ENCODE measurements around the gene PDE7B.
"Not testable (repeated sequence)": the region's sequence is repeated elsewhere in the genome, so short reads cannot be mapped to it uniquely, and the experiment has no call there.

PDE7B gene

DNA sequence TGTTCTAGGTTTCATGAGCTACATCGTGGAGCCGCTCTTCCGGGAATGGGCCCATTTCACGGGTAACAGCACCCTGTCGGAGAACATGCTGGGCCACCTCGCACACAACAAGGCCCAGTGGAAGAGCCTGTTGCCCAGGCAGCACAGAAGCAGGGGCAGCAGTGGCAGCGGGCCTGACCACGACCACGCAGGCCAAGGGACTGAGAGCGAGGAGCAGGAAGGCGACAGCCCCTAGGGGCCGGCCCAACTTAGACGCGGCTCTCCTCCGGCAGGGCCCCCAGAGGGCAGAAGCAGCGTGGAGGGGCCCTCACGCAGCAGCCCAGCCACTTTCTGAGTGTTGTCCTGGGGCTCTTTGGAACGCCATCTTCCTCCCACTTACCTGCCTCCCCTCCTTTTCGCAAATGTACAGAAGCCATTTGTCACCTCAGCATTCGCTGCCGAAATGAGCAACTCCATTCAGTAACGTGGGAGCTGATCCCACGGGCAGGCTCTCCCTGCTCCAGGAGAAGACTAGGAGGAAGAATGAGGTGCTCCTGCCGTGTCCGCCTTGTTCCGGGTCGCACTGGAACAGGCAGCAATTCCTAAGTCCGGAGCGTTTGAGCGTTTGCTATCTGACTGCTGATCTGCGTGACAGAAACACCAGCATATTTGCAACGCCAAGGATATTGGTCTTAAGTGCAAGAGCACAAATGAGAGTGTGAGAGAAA lies 340.3 kb downstream of the PDE7B start:
- no peak for DNase-seq (ENCODE audit: low spot score)

DNA sequence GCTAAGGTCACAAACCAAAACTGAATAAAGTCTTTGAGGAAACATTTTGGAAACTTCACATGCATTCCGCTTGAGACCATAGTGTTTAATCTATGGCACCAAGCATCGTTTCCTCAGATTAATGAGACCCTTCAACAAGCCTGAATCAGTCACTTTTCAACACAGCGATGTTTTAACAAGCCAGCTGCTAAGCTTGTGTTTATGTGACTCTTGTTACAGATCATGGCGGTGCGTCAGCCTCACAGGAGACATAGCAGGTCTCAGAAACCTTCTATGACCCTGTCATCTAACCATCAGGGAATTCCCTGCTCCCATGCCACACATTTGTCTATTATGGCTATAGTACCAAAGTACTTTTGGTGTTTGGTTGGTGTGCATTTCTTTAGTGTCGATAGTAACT lies 341.4 kb downstream of the PDE7B start:
- DNase-seq (ENCODE audit: low spot score) = no peak

DNA sequence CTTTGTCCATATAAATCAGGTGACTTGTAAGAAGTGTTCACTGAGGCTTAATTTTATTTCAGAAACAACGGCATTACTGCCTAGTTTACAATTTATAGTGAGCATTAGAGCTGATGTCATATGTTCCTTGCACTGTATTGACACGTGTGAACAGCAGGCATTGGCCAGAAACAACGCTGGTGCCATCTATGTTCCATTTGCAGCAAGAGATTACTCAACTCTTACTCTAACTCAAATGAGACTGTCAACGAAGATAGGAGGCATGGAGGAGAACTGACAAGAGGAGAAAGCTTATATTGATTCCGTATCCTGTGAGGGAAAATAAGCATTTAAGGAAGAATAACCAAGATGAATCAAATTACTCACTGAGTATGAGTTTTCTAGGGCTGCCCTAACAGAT lies 350.2 kb downstream of the PDE7B start:
- DNase-seq (ENCODE audit: low spot score) = no peak

DNA sequence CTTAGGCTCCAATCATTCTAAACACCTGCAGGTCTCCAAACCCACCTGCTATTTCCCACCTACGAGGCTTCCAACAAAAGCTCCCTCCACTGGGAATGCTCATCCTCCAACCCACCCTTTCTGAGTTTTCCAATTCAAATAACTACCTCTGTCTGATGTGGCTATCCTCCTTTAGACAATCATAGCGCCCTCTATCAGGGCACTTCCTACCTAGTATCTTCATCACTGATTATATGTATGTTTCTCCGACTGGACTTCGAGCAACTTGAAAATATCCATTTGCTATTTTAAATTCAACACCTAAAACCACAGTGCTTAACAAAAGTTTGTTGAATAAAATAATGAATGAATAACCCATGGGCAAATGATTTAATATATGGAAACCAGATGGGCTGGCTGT lies 357.3 kb downstream of the PDE7B start:
- DNase-seq (ENCODE audit: low spot score) = no peak

DNA sequence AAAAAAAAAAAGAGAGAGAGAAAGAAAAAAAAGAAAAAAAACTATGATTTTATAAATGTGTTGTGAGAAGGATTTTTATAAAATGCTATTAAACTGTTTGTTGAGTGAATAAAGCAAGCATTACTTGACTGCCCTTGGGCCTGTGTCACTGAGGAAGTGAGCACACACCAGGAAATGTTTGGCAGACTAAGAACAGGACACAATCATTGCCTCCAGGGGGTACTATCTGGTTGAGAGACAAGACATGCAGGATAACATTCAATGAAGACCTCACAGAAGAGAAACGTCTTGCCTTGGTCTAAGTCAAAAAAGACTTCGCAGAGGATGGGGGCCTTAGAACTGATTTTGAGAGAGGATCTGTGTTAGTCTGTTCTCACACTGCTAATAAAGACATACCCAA lies 358.0 kb downstream of the PDE7B start:
- DNase-seq (ENCODE audit: low spot score) = no peak

DNA sequence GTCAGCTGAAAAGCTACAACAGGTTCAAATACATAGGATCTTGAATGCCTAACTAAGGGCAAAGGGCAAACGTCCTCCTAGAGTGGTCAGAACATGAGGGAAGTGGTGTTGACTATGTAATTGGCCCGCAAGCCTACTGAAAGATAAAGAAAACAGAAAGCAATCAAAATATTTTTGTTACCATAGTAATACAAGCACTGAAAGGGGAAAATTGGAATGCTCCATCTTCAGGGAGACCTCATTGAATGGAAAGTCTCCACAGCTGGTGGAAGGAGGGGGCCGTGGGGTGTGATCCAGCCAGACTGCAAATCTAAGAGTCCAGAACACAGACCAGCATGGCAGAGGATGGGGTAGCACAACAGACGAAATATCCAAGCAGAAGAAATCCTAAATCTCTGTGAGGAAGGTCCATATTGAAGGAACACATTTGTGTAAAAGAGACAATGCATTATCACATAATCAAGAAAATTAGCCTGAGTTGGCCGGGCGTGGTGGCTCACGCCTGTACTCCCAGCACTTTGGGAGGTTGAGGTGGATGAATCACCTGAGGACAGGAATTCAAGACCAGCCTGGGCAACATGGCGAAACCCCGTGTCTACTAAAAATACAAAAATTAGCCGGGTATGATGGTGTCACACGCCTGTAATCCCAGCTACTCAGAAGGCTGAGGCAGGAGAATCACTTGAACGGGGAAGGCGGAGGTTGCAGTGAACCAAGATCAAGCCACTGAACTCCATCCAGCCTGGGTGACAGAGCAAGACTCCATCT lies 359.1 kb downstream of the PDE7B start:
- DNase-seq (ENCODE audit: low spot score) = no peak

DNA sequence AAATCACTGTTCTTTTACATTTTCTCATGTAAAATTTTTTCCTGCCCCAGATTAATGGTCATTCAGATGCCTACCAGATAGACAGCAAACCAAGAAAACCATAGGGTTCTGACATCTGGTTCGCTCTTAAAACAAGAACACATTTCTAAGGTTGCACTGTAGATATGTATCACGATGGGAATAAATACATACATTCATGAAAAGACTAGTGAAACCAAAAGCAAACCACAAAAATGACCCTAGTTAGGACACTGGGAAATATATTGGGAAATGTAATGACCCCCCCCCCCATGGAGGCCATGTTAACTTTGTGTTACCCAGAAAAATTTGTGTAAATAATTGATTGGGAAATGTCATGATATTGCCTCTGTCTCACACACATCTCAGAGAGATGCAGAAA lies 361.1 kb downstream of the PDE7B start:
- no peak for DNase-seq (ENCODE audit: low spot score)

DNA sequence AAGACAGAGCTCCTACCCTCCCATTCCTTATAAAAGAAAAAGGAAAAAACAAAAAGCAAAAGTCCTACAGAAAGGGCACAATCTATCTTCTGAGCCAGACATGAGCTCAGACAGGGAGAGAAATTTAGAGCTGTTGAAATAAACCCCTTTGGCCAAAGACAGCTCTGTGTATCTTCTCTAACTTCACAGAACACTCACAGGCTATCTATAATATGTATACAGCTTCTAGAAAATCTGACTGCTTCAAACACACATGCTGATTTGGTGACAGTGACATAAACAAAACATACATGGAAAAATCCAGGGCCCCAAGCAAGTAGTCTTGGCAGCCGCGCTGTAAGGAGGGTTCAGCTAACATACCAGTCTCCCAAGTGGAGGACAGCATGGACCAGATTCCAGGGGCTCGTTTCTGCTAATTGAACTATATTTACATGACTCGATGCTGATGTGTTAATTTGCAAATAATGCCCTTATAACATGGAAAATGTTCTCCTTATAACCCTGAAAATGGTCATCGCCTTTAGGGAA lies 361.6 kb downstream of the PDE7B start:
- no peak for DNase-seq (ENCODE audit: low spot score)

DNA sequence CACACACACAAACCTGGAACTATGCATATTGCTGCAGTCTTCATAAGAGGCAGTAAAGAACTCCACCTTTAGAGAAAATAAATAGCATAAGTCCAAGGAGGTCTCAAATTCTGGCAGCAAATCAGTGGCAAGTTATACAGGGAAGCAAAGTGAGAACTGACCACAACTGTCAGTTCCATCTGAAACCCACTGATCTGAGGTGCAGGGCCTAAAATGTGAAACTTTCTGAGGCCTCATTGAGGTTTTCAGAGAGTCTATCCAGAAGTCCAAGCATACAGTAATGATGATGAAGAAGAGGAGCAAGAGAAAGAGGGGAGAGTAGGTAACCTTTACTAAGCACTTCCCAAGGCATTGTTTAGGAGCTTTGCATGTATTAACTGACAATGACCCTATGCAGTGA lies 362.4 kb downstream of the PDE7B start:
- no peak for DNase-seq (ENCODE audit: low spot score)

DNA sequence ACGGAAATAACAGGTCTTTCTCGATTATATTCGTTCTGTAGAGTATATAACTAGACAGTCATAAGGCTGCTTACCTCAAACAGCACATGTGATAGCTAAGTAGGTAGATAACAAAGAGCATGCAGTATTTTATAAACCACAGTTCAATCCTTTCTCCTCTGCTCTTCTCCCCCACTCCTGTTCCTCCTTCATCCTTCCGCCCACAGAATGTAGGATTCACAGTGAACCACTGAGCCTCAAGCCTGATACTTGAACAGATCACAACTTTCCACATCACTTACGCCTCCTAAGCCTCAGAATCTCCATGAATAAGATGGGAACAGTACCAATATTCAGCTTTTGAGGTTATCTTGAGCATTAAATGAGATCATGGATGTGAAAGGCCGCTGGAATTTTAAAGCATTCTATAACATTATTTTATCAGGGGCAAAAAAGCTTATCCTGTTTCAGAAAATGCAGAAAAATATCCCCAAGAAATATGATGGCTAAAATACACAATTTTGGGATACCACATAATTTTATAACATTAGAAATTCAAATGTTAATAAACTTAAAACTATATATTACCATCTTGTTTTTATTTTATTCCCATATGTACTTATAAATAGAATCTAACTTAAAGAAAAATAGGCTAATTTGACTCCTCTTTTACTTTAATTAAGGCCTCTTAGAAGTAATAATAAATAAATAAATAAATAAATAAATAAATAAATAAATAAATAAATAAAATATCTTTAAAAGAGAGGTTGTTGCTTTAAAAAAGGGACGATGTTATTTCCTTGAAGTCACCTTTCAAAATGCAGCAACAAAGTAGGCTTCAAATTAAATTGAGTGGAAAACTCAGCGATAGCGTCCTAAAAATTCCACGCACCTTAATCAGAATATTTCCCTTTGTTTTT lies 365.3 kb downstream of the PDE7B start:
- no peak for DNase-seq (ENCODE audit: low spot score)

DNA sequence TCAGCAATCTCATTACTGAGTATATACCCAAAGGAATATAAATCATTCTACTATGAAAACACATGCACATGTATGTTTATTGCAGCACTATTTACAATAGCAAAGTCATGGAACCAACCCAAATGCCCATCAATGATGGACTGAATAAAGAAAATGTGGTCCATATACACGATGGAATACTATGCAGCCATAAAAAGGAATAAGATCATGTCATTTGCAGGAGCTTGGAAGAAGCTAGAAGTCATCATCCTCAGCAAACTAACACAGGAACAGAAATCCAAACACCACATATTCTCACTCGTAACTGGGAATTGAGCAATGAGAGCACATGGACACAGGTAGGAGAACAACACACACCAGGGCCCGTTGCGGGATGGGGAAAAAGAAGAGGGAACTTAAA lies 373.5 kb downstream of the PDE7B start:
- not testable (repeated sequence) for DNase-seq (ENCODE audit: low spot score)

DNA sequence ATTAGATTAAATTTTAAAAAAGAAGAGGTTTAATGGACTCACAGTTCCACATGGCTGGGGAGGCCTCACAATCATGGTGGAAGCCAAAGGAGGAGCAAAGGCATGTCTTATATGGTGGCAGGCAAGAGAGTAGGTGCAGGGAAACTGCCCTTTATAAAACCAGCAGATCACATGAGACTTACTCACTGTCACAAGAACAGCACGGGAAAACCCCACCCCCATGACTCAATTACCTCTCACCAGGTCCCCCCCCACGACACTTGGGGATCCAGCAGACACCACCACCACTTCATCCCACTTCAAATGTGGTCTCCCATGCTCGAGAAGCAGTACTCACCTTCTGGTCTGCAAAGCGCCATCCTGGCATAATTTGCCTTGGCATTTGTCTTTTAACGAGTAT lies 374.0 kb downstream of the PDE7B start:
- no peak for DNase-seq (ENCODE audit: low spot score)

DNA sequence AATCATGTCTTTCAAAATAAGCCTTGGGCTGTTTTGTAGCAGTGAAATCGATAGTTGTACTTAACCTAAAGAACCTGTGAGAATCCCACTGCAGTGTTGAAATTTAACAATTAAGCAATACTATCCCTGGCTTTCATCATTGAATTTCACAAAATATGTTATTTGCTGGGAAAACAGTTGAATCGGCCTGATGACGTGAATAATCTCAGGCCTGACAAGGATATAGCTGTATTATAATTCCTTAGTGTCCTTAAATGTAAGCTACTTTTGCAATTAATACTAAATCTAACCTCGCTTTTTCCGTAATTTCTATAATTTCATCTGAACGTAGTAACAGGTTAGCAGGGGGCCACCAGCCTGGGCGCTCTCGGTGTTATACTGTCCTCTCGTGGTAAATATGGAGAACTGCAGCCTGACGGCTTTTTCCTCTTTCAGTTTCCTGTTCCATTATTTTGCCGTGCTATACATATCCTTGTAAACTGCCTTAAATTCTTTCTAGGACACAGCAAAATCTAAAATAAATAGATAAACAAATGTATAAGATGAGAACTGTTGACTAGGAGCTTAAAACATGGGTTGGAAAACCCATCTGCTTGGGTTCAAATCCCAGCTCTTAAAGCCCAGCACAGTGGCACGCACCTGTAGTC lies 374.6 kb downstream of the PDE7B start:
- peak; percentile 69 for DNase-seq (ENCODE audit: low spot score)

DNA sequence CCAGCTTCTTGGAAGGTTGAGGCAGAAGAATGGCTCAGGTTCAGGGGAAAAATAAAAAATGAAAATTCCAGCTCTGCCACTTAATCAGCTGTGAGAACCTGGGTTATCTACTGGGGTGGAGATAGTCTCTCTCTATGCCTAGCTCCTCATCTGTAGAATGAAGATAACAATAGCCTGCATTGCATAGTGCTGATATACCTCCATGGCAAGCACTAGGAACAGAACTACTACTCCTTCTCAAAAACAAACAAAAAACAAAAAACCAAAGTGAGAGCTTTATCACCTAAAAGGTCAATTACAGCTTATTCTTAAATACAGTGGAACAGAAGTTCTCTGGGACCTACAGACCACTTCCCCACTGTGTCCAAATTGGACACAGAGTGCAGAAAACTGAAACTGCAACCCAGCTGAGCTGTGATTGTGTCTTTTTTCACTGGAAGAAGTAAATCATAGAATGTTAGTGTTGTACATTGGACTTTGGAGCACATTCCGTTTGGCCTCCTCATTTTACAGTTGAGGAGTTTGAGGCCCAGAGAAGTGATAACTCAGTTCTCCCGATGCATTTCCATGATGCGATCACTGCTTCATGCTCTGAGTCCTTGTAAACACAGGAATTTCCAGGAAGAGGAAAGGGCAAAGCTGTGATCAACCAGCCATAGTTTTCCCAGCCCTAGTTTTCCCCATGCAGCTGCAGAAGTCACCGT lies 375.3 kb downstream of the PDE7B start:
- DNase-seq (ENCODE audit: low spot score) = no peak

DNA sequence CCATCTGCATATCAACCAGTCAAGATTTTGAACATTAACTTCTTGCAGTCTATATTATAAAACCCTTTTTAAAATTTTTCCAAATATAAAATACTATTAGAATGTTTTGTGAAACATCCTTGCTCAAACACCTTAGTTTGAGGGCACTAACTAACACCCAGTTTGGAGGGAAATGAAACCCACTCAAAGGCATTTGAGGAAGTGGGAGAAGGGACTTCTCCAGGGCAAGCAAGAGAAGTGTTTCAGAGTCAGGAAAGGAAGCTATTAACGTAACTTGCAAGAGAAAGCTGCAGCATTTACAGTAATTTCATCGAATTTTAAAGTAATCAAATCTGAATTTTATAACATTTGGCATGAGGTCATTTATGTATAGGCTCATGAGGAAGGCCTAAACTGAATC lies 377.3 kb downstream of the PDE7B start:
- DNase-seq (ENCODE audit: low spot score) = no peak

DNA sequence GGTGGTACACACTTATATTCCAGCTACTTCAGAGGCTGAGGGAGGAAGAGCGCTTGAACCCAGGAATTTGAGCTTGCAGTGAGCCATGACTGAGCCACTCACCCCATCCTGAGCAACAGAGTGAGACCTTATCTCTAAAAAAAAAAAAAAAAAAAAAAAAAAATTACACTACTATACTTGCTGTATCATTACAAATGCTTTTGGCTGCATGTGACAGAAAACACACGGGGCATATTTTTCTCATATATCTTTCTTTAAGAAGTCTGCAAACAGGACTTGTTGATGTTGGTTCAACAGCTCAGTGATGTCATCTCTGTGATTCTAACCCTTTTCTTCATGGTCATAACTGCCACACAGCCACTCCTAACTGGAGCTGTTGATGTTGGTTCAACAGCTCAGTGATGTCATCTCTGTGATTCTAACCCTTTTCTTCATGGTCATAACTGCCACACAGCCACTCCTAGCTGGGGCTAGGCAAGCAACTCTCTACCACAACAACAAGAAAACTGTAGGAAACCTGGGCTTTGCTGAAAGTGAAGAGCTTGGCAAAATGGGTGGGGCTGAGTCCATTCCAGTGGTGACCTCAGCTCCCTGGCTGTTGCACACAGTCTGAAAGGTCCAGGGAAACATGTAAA lies 378.8 kb downstream of the PDE7B start:
- no peak for DNase-seq (ENCODE audit: low spot score)

DNA sequence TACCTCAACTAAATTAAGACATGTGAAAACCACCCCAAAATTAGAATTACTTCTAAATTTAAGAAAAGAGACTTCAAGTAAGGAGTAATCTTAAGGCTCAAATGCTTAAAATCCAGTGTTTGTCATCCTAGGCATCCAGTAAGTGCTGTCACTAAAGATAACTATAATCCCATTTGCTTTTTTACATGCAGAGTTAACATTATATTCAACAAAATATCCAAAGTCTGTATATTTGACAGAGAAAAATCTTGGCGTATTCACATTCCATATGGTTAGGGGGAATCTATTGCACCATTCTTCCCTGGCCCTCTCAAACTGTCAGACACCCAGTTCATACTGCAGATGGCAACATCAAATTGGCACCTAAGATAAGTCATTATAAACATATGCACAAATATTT lies 381.2 kb downstream of the PDE7B start:
- no peak for DNase-seq (ENCODE audit: low spot score)

DNA sequence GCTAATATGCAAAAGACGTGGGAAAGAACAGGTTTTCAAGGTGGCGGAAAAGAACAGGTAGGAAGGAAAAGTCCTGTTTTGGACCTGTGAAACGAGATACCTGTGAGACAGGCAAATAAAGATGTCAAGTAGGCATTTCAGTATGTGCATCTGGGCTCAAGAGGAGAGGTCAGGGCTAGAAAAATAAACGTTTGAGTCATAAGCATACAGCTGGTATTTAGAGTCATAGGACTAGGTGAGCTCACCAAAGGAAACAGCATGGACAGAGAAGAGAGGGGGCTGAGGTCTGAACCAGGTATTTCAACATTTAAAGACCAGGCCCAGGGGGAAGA lies 383.7 kb downstream of the PDE7B start:
- DNase-seq (ENCODE audit: low spot score) = no peak

DNA sequence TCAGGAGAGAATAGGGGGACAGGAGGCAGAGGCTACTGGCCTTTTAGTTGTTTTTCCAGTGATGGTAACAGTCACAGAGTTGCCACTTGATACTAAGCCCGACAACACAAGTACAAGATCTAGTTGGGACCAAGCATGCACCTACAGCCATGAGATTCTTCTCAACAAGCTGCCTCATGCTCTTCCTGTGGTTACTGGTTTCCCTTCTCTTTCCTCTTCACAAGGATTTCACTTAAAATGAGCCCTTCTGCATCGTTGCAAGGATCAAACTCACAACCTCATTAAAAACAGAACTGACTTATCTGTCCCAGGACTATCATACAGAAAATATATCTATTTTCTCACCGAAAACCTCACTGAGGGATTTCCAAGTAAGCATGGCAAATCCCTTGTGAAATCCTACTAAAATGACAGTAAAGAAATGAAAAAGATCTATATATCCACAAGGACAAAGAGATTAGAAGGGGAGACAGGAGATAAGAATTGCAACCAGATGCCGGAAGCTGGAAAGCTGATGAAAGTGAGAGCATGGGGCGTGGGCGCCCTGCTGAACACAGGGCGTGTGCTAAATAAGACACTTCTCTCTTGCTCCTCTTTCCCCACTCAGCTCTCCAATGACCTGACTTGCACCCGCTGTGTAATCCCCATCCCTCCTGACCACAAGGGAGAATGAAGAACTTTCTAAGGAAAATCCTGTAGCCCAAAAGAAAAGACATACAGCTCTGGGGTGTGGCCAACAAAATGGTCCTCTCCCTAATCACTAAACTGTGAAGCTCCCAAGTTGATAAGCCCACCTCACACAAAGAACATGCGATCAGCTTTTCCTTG lies 385.2 kb downstream of the PDE7B start:
- DNase-seq (ENCODE audit: low spot score) = no peak

DNA sequence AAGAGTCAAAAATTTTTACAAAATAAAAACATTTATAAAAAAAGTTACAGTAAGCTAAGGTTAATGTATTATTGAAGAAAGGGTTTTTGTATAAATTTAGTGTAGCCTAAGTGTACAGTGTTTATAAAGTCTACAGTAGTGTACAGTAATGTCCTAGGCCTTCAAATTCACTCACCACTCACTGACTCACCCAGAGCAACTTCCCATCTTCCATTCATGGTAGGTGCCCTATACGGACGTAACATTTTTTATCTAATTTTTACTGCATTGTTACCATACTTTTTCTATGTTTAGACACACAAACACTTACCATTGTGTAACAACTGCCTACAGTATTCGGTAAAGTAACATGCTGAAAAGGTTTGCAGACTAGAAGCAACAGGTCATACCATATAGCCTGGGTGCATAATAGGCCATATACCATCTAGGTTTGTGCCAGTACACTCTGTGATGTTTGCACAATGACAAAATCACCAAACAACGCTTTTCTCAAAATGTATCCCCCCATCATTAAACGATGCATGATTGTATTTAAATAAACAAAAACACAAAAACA lies 392.6 kb downstream of the PDE7B start:
- DNase-seq (ENCODE audit: low spot score) = no peak
